PFSK-1 (cell line): Measurements from ENCODE around the gene GPC6.

Experiments
- FOXP2 ChIP-seq: optimal IDR thresholded peaks from 2 replicates; pipeline ENCODE3; 2011; ENCODE audit warnings: borderline replicate concordance, control low read depth, inconsistent platforms; ENCODE audit not compliant: insufficient read depth; ENCODE audit errors: extremely low read length, extremely low read depth
- POLR2AphosphoS5 ChIP-seq: IDR thresholded peaks from 2 replicates; pipeline ENCODE4 v1.6.1; 2012; ENCODE audit warnings: low read depth, mild to moderate bottlenecking, control low read depth, low read length, moderate library complexity
- REST ChIP-seq, 2 experiments: IDR thresholded peaks; 2 replicates each; pipeline versions ENCODE4 v1.6.1 to v1.8.0; 2011 to 2012; ENCODE audit warnings: low read depth in 2 of 2, low read length in 2 of 2, control low read depth in 1 of 2, inconsistent platforms in 1 of 2, mild to moderate bottlenecking in 1 of 2, moderate library complexity in 1 of 2; ENCODE audit not compliant: insufficient read depth in 1 of 2
- SIN3A ChIP-seq: IDR thresholded peaks from 2 replicates; pipeline ENCODE4 v1.6.1; 2012; ENCODE audit warnings: mild to moderate bottlenecking, low read length, moderate library complexity, borderline replicate concordance; ENCODE audit not compliant: insufficient read depth
- TAF1 ChIP-seq: IDR thresholded peaks from 2 replicates; pipeline ENCODE4 v1.6.1; 2012; ENCODE audit warnings: low read length, control low read depth, borderline replicate concordance; ENCODE audit not compliant: insufficient read depth

GPC6 gene

DNA sequence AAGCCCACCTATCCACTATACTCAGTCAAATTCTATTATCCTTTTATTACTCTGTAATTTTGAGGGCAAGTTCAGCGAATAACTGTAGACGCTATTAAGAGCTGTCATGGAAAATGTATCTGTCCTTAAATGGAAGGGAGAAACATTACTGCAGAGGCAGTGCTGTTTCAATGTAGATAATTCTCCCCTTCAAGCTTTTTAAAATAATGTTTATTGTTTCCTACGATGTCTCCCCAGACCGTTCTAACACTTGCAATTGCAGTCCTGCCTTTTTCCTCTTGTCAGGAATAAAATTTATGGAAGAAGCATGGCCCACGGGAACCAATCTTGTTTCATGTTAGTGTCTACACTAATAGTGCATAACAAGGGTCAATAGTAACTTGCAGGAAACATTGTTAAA, 159.5 kb downstream of the GPC6 start:
- TF ChIP-seq TAF1: no peak

GRCh38 chr13:93388701-93389100, 162.1 kb downstream of the GPC6 start:
- TF ChIP-seq FOXP2: no peak
- TF ChIP-seq POLR2AphosphoS5: no peak
- no peak for TF ChIP-seq SIN3A
- TF ChIP-seq TAF1: no peak
- no peak for TF ChIP-seq REST (IDR thresholded peaks at IDR 0.05; ENCODE audit: insufficient read depth in 1 of 2, low read depth in 2 of 2, low read length in 2 of 2)

- no peak for TF ChIP-seq REST (IDR thresholded peaks at IDR 0.05; ENCODE audit: insufficient read depth in 1 of 2, low read depth in 2 of 2, low read length in 2 of 2)
- no peak for TF ChIP-seq SIN3A
- no peak for TF ChIP-seq TAF1
- no peak for TF ChIP-seq POLR2AphosphoS5
- no peak for TF ChIP-seq FOXP2
Measured at GRCh38 chr13:93397619-93398018, 171.0 kb downstream of the GPC6 start.

GRCh38 chr13:93398167-93399035, 171.8 kb downstream of the GPC6 start:
- no peak for TF ChIP-seq FOXP2
- no peak for TF ChIP-seq POLR2AphosphoS5

DNA sequence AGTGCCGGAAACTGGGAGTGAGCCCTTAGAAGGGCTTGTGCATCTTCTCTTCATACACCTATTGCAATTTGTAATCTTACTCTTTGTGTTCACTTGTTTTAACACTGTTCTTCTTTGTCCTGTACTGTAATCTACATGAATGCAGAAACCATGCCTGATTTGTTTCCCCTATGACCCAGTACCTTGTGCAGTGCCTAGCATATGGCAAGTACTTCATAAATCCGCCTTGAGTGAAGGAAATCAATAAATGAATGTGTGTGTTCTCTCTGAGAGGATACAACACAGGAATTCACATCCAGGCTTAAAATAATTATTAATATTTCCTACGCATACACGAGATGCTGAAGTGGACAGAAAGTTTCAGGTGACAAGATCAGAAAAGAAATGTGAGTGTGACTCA, 172.6 kb downstream of the GPC6 start:
- TF ChIP-seq FOXP2 (no peak), TAF1 (no peak), REST (IDR thresholded peaks at IDR 0.05; ENCODE audit: insufficient read depth in 1 of 2, low read depth in 2 of 2, low read length in 2 of 2) (no peak), POLR2AphosphoS5 (no peak), SIN3A (no peak)

DNA sequence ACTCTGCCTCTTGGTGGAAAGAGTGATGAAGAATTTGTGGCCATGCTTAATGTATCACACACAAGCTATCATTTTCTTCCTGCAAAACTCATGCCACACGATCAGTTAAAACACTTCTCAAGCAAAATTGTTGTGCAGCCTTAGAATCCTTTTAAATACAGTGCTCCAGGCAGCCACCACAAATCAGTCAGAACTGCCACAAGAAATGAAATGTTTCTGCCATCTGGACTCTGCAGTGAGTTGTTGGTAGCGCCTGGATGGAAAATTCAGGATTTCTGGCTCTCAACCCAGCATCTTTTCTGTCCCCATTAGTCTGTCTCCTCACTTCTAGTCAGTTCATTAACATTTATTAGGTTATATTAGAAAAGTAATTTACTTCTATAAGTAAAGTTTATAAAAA, 179.5 kb downstream of the GPC6 start:
- no peak for TF ChIP-seq REST (IDR thresholded peaks at IDR 0.05; ENCODE audit: insufficient read depth in 1 of 2, low read depth in 2 of 2, low read length in 2 of 2)
- no peak for TF ChIP-seq TAF1
- TF ChIP-seq SIN3A: no peak
- TF ChIP-seq FOXP2: no peak
- TF ChIP-seq POLR2AphosphoS5: no peak
